ENCODE results near the gene STARD13. TPM values are rescaled to one million over a fixed set of nuclear protein-coding genes. Genes with fewer than 3 reads are reported as not detected.

STARD13 gene
- total RNA-seq, 1 donor from 2014 or later = 2.0 TPM

GRCh38 chr13:33312861-33313212 lies 27.3 kb upstream of the STARD13 start:
- Mint-ChIP-seq H3K36me3 (no peaks in the 10 kb centered on the region), H3K9me3 (no peaks in the 10 kb centered on the region), H3K4me3 (no peak overlapping the region), H3K27me3 (ENCODE audit: insufficient read depth, low read depth) (no peaks in the 10 kb centered on the region), H3K4me1 (no peaks in the 10 kb centered on the region), H3K27ac (no peak overlapping the region)
- Histone ChIP-seq H3K27me3 (no peaks in the 10 kb centered on the region), H2AFZ (replicated peaks) (no peak overlapping the region), H3K9me3 (ENCODE audit: low read depth) (no peaks in the 10 kb centered on the region), H3K4me1 (no peaks in the 10 kb centered on the region), H3K4me2 (no peak overlapping the region), H3K27ac (no peak overlapping the region), H4K20me1 (ENCODE audit: low read depth) (no peaks in the 10 kb centered on the region), H3K9ac (no peak overlapping the region), H3F3A (ENCODE audit: low read depth) (no peaks in the 10 kb centered on the region), H3K36me3 (no peaks in the 10 kb centered on the region), H3K4me3 (no peak overlapping the region), H3K79me2 (ENCODE audit: low read depth) (no peaks in the 10 kb centered on the region)
- TF ChIP-seq EZH2 (IDR thresholded peaks at IDR 0.05) = no peak
- TF ChIP-seq EZH2phosphoT487 (IDR thresholded peaks at IDR 0.05) = no peak
- no peak for TF ChIP-seq CTCF (IDR thresholded peaks at IDR 0.05)
- no peak for DNase-seq (ENCODE audit: low spot score)

DNA sequence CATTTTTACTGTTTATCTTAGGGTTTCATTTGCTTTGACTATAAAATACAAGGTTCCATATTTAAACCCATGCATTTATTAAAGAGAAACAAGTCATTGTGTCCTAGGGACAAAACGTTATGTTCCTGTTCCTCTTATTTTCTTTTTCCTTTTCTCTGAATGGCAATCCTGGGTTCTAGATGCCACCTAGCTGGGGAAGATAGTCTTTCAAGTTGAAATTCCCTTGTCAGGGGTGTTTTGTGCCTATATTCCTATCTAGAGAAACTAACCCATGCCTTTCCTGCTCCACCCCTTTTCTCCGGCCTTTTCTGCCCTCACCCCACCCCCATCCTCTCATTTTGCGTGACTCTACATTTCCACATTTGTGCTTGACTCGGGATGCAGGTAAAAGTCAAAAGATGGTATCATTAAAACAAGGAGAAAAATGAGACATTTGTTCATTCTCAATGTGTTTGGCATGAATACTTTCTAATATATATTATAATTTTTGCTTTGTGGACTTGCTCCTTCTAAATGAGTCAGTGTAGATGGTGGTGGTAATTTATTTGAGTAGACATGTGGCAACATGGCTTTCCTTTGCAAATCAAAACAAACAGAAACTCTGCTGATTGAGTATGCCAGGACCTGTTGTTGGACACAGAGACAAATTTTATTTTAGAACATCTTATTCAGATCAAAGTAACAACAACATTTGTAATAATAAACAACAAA lies 26.8 kb upstream of the STARD13 start:
- no peak overlapping the region for H2AFZ ChIP-seq (replicated peaks)
- no peak overlapping the region for H3K9ac ChIP-seq

DNA sequence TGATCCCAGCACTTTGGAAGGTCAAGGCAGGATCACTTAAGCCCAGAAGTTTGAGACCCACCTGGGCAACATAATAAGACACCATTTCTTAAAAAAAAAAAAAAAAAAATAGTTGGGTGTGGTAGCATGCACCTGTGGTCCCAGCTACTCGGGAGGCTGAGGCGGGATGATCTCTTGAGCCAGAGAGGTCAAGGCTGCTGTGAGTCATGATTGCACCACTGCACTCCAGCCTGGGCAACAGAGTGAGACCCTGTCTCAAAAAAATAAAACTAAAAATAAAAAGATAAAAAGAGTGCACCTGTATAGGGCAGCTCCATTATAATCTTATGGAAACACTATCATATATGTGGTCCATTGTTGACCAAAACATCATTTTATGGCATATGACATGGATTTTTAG lies 25.5 kb upstream of the STARD13 start:
- H3K27me3 Mint-ChIP-seq (ENCODE audit: insufficient read depth, low read depth) = no peaks in the 10 kb centered on the region
- no peak for DNase-seq (ENCODE audit: low spot score)
- H4K20me1 ChIP-seq (ENCODE audit: low read depth) = no peaks in the 10 kb centered on the region

More for the DNA sequence above, 26.8 kb upstream of the STARD13 start:
- Mint-ChIP-seq H3K27me3 (ENCODE audit: insufficient read depth, low read depth) (no peaks in the 10 kb centered on the region), H3K36me3 (no peaks in the 10 kb centered on the region), H3K4me3 (no peak overlapping the region), H3K9me3 (peaks cover 3% of the 10 kb centered on the region), H3K4me1 (no peaks in the 10 kb centered on the region), H3K27ac (no peak overlapping the region)
- no peak for DNase-seq (ENCODE audit: low spot score)
- H4K20me1 ChIP-seq (ENCODE audit: low read depth) = no peaks in the 10 kb centered on the region
- no peaks in the 10 kb centered on the region for H3K79me2 ChIP-seq (ENCODE audit: low read depth)
- H3K9me3 ChIP-seq (ENCODE audit: low read depth) = no peaks in the 10 kb centered on the region
- no peaks in the 10 kb centered on the region for H3K27me3 ChIP-seq
- TF ChIP-seq EZH2 (IDR thresholded peaks at IDR 0.05) = no peak
- no peak for TF ChIP-seq EZH2phosphoT487 (IDR thresholded peaks at IDR 0.05)
- no peak for TF ChIP-seq CTCF (IDR thresholded peaks at IDR 0.05)
- H3K4me2 ChIP-seq = no peak overlapping the region
- no peaks in the 10 kb centered on the region for H3K36me3 ChIP-seq
- H3K4me1 ChIP-seq = no peaks in the 10 kb centered on the region
- H3K4me3 ChIP-seq = no peak overlapping the region
- H3K27ac ChIP-seq = no peak overlapping the region
- H3F3A ChIP-seq (ENCODE audit: low read depth) = no peaks in the 10 kb centered on the region

More for the DNA sequence above, 25.5 kb upstream of the STARD13 start:
- H2AFZ ChIP-seq (replicated peaks) = no peak overlapping the region
- H3K27ac ChIP-seq = no peak overlapping the region
- H3K9me3 ChIP-seq (ENCODE audit: low read depth) = no peaks in the 10 kb centered on the region
- H3K9ac ChIP-seq = no peak overlapping the region
- peaks cover 13% of the 10 kb centered on the region for H3K9me3 Mint-ChIP-seq
- H3K4me3 ChIP-seq = no peak overlapping the region
- no peaks in the 10 kb centered on the region for H3K4me1 ChIP-seq
- no peaks in the 10 kb centered on the region for H3K79me2 ChIP-seq (ENCODE audit: low read depth)
- no peaks in the 10 kb centered on the region for H3K36me3 Mint-ChIP-seq
- no peak overlapping the region for H3K4me3 Mint-ChIP-seq
- H3K27me3 ChIP-seq = no peaks in the 10 kb centered on the region
- no peaks in the 10 kb centered on the region for H3F3A ChIP-seq (ENCODE audit: low read depth)
- no peak for TF ChIP-seq EZH2 (IDR thresholded peaks at IDR 0.05)
- TF ChIP-seq CTCF (IDR thresholded peaks at IDR 0.05) = no peak
- TF ChIP-seq EZH2phosphoT487 (IDR thresholded peaks at IDR 0.05) = no peak
- H3K36me3 ChIP-seq = no peaks in the 10 kb centered on the region
- no peak overlapping the region for H3K4me2 ChIP-seq
- no peak overlapping the region for H3K27ac Mint-ChIP-seq
- H3K4me1 Mint-ChIP-seq = no peaks in the 10 kb centered on the region
